AG04450 (cell line): ENCODE measurements around the gene FOXE3. TPM values are rescaled to one million over a fixed set of nuclear protein-coding genes. Genes with fewer than 3 reads are reported as not detected.

Experiments
- CTCF ChIA-PET: fragments of 300-600, 350-600 bp; formaldehyde crosslinking; extraction: SDS; loops from one replicate; lab custom pipeline; 2022; ENCODE audit warnings: antibody characterized with exemption, inconsistent platforms; lab: Charles Lee
- POLR2A ChIA-PET: fragments of 350-600 bp; formaldehyde crosslinking; extraction: SDS; loops from one replicate; lab custom pipeline; 2021; ENCODE audit warnings: antibody characterized with exemption, inconsistent platforms; lab: Yijun Ruan, JAX
- DNase-seq: peaks from one replicate; pipeline ENCODE4 v3.0.0-alpha.2; 2011; ENCODE audit warnings: low read depth, low spot score
- H3K27ac ChIP-seq: one replicate; pipeline ENCODE4 v1.5.1; 2012; ENCODE audit warnings: low read depth, low read length, control low read depth
- H3K27me3 ChIP-seq: one replicate; pipeline ENCODE4 v1.6.0; 2012; ENCODE audit warnings: low read length; ENCODE audit not compliant: control insufficient read depth, insufficient read depth
- H3K4me3 ChIP-seq: 2 replicates; pipeline ENCODE4 v1.5.1; 2011; ENCODE audit warnings: mild to moderate bottlenecking, low read depth, low read length, control low read depth
- H3K9me3 ChIP-seq: 2 replicates; pipeline ENCODE4 v1.5.1; 2012; ENCODE audit warnings: low read length; ENCODE audit not compliant: control insufficient read depth, insufficient read depth
- CTCF ChIP-seq: IDR thresholded peaks from 2 replicates; pipeline ENCODE4 v1.5.1; 2011; ENCODE audit warnings: low read depth, low read length, control low read depth, inconsistent platforms
- polyA plus RNA-seq: library from polyadenylated mRNA; depleted of rRNA; stranded (reverse); fragments of >200 nt; gene quantifications from 2 replicates; pipeline ENCODE4 v1.2.3, GENCODE V29; 2011

FOXE3 gene
- polyA plus RNA-seq, 1 experiment = not detected

GRCh38 chr1:47399846-47400155, 16.3 kb upstream of the FOXE3 start:
- POLR2A ChIA-PET = no interaction called here
- Histone ChIP-seq H3K27me3 (peaks cover 4% of the 10 kb centered on the region), H3K4me3 (no peak overlapping the region), H3K9me3 (no peaks in the 10 kb centered on the region), H3K27ac (no peak overlapping the region)
- CTCF ChIA-PET = interaction anchor here (2.6 to 18.0 kb wide), 3 partner anchors 24 to 326 kb away, joined by 8 to 219 read pairs (median 11); partner anchors contain the start of gene FOXD2
- DNase-seq = no peak
- no peak for TF ChIP-seq CTCF

GRCh38 chr1:47401761-47402160, 14.3 kb upstream of the FOXE3 start:
- H3K9me3 ChIP-seq = no peaks in the 10 kb centered on the region
- no peak overlapping the region for H3K4me3 ChIP-seq
- ChIA-PET POLR2A (no interaction called here), CTCF (interaction anchor here (0.6 to 18.0 kb wide), 5 partner anchors 13 to 324 kb away, joined by 3 to 219 read pairs (median 8); partner anchors contain the start of gene FOXD2)
- TF ChIP-seq CTCF = no peak
- peaks cover 4% of the 10 kb centered on the region for H3K27me3 ChIP-seq
- no peak overlapping the region for H3K27ac ChIP-seq
- no peak for DNase-seq

- ChIA-PET CTCF (interaction anchor here (1.7 to 18.0 kb wide), 4 partner anchors 14 to 323 kb away, joined by 6 to 219 read pairs (median 10); partner anchors contain the start of gene FOXD2), POLR2A (no interaction called here)
- Histone ChIP-seq H3K9me3 (no peaks in the 10 kb centered on the region), H3K27me3 (peaks cover 4% of the 10 kb centered on the region), H3K4me3 (no peak overlapping the region), H3K27ac (no peak overlapping the region)
- no peak for DNase-seq
- no peak for TF ChIP-seq CTCF
These were observed 13.5 kb upstream of the FOXE3 start for GRCh38 chr1:47402591-47402990.

- DNase-seq = no peak
- no peak for TF ChIP-seq CTCF
- no peak overlapping the region for H3K27ac ChIP-seq
- H3K27me3 ChIP-seq = peaks cover 4% of the 10 kb centered on the region
- CTCF ChIA-PET = interaction anchor here (1.2 to 18.0 kb wide), 2 partner anchors 31 to 322 kb away, joined by 3 to 219 read pairs; partner anchors contain the start of gene FOXD2
- H3K4me3 ChIP-seq = no peak overlapping the region
- POLR2A ChIA-PET = no interaction called here
- H3K9me3 ChIP-seq = no peaks in the 10 kb centered on the region
These were observed 12.7 kb upstream of the FOXE3 start for GRCh38 chr1:47403321-47403910.

GRCh38 chr1:47405697-47406096, 10.4 kb upstream of the FOXE3 start:
- no peak for TF ChIP-seq CTCF
- CTCF ChIA-PET = interaction anchor here (1.0 kb wide), 1 partner anchor 32 kb away, joined by 4 read pairs; no protein-coding TSS in a partner anchor
- POLR2A ChIA-PET = no interaction called here
- H3K27me3 ChIP-seq = peaks cover 2% of the 10 kb centered on the region
- H3K9me3 ChIP-seq = no peaks in the 10 kb centered on the region
- H3K27ac ChIP-seq = no peak overlapping the region
- DNase-seq = no peak
- H3K4me3 ChIP-seq = no peak overlapping the region
